Lower leg skin (tissue), 4 donors: ENCODE measurements around the gene KRTAP6-3. TPM values are rescaled to one million over a fixed set of nuclear protein-coding genes. Genes with fewer than 3 reads are reported as not detected.

ENCODE experiments used
- DNase-seq, 2 donors: peaks; one replicate each; pipeline ENCODE4 v3.0.0-alpha.2; 2019; ENCODE audit warnings: low spot score in 2 of 2
- H3K4me3 ChIP-seq: fragments of 200-600 bp; sonication (generic); 2 replicates; pipeline ENCODE4 v1.5.1; 2017; ENCODE audit warnings: mild to moderate bottlenecking, low read depth; ENCODE audit not compliant: poor library complexity, severe bottlenecking
- POLR2A ChIP-seq, 2 donors: fragments of 450-650 bp; IDR thresholded peaks; one replicate each; pipeline ENCODE4 v1.6.1; 2016 to 2017; ENCODE audit warnings: antibody characterized with exemption in 2 of 2, mild to moderate bottlenecking in 1 of 2, moderate library complexity in 1 of 2
- WGBS, 2 donors: methylation state at CpG; one replicate each; pipeline ENCODE4 v1.1.5; 2018; 5-methylcytosine and 5-hydroxymethylcytosine counted together
- intact Hi-C: fragments of 100-400 bp; cut with DNase I; formaldehyde crosslinking; loops from one replicate; pipeline ENCODE4 v1.15.0; 2023; ENCODE audit warnings: low total_unique reads
- total RNA-seq, 4 donors: library from RNA; depleted of rRNA; stranded (reverse); fragments of >200 nt; gene quantifications; one replicate each; pipeline ENCODE4 v1.1.0, GENCODE V29; 2016
- TF ChIP-seq, protein P1 (sequence below), 3 donors: fragments of 450-650 bp; IDR thresholded peaks; one replicate each; pipeline ENCODE4 v1.5.1; 2016; ENCODE audit warnings: antibody characterized with exemption in 3 of 3, mild to moderate bottlenecking in 3 of 3, moderate library complexity in 2 of 3

KRTAP6-3 gene
- total RNA-seq, 4 donors from 2014 or later = not detected

DNA sequence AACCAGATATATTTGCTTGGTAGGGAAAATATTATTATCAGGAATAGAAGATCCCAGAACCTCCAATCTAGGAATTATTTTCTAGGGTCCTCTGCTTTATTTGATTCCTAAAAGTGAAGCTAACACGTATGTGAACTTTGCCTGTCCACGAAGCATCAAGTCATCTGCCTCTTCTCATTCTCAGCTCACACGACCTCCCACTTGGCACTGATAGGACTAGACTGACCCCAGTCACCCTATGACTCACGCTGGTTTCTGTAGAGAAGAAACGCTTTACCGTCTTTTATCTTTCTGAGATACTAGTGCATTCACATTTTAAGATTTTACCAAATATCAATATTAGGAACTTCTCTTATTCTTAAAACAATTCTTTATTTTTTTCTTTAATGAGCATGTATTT, 29.2 kb upstream of the KRTAP6-3 start:
- 65 to 82% methylated on average over 6 of the region's 6 CpGs for WGBS, 2 donors
- DNase-seq = no peak
- no peak overlapping the region for H3K4me3 ChIP-seq
- TF ChIP-seq, protein P1, sequence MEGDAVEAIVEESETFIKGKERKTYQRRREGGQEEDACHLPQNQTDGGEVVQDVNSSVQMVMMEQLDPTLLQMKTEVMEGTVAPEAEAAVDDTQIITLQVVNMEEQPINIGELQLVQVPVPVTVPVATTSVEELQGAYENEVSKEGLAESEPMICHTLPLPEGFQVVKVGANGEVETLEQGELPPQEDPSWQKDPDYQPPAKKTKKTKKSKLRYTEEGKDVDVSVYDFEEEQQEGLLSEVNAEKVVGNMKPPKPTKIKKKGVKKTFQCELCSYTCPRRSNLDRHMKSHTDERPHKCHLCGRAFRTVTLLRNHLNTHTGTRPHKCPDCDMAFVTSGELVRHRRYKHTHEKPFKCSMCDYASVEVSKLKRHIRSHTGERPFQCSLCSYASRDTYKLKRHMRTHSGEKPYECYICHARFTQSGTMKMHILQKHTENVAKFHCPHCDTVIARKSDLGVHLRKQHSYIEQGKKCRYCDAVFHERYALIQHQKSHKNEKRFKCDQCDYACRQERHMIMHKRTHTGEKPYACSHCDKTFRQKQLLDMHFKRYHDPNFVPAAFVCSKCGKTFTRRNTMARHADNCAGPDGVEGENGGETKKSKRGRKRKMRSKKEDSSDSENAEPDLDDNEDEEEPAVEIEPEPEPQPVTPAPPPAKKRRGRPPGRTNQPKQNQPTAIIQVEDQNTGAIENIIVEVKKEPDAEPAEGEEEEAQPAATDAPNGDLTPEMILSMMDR (IDR thresholded peaks at IDR 0.05) = no peak
- no peak for TF ChIP-seq POLR2A (IDR thresholded peaks at IDR 0.05)
- intact Hi-C loops = no loop called here

DNA sequence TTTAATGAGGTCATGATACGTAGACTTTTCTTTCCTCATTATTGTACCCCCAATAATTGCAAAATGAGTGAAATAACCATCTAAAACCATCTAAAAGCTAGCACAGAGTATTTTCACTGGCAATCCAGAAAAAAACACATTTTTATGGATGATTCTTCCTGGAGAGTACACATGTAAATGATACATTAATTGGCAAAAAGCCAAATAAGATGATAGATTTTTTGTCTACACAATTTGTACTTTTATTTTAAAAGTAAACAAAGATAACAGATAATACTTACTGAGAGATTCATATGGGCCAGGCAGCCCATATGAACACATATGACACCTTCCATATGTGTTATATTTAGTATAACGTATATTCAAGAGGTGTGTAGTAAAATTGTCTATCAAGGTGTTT, 28.6 kb upstream of the KRTAP6-3 start:
- DNase-seq = no peak
- WGBS, 2 donors = 89 to 92% methylated on average over 2 of the region's 2 CpGs
- TF ChIP-seq, protein P1 (IDR thresholded peaks at IDR 0.05) = no peak
- no peak for TF ChIP-seq POLR2A (IDR thresholded peaks at IDR 0.05)
- intact Hi-C loops = no loop called here
- no peak overlapping the region for H3K4me3 ChIP-seq

DNA sequence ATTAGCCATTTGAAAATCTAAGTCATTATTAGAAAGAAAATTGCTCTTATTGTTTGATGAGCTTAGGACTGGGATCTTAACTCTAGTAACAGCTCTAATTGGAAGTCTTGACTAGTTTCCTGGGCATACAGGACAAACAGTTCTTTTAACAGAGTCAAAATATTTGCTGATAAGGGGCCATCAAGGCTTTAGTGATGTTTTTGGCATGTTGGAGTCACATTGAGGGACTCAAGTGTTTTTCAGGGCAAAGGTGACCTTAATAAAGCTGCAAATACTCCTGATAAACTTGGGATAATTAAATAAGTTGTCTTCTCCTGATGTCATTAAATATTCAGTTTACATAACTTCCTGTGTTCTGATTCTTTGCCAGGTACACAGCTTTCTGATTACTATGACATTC, 24.6 kb upstream of the KRTAP6-3 start:
- H3K4me3 ChIP-seq = no peak overlapping the region
- TF ChIP-seq, protein P1 (IDR thresholded peaks at IDR 0.05) = no peak
- no peak for TF ChIP-seq POLR2A (IDR thresholded peaks at IDR 0.05)
- intact Hi-C loops = no loop called here

DNA sequence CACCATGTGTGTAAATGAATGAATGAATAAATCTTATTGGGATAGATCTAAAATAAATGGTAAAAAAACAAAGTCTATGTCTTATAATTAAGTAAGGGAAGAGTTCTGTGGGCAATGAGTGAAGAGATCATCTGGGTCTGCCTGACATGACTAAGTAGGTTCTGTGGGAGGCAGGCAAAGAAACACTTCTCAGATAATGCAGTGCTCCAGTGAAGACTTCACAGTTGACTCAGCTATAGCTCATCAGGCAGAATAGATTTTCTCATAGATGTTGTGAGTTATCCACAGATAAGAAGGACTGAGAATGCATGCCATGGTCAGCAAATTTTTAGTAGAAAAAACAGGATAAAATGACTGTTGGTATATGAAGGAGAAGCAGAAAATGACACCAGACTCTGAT, 14.5 kb upstream of the KRTAP6-3 start:
- no peak overlapping the region for H3K4me3 ChIP-seq
- intact Hi-C loops = no loop called here
- no peak for DNase-seq
- no peak for TF ChIP-seq POLR2A (IDR thresholded peaks at IDR 0.05)
- TF ChIP-seq, protein P1 (IDR thresholded peaks at IDR 0.05) = no peak

More for the DNA sequence above, 24.6 kb upstream of the KRTAP6-3 start:
- DNase-seq = no peak

DNA sequence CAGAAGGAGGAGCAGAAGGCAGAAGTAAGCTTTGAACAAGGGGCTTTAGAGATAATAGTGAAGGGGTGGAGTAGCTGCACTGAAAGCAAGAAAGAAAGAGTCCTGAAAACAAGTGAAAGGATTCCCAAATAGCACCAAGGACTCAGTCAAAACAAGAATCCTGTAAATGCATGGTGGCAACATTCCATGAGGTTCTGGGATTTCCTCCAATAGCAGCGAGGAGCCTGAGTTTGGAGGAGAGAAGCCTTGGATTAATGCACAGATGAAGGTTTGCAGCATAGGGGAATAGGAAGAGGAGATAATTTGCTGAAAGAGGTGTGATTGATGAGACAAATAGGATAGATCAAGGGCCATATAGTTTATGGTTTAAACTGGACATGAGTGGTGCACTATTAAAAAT, 12.9 kb upstream of the KRTAP6-3 start:
- TF ChIP-seq, protein P1 (IDR thresholded peaks at IDR 0.05) = no peak
- TF ChIP-seq POLR2A (IDR thresholded peaks at IDR 0.05) = no peak
- no peak overlapping the region for H3K4me3 ChIP-seq
- WGBS, 2 donors = 36 to 38% methylated on average over 1 of the region's 1 CpG
- DNase-seq = no peak
- intact Hi-C loops = no loop called here

DNA sequence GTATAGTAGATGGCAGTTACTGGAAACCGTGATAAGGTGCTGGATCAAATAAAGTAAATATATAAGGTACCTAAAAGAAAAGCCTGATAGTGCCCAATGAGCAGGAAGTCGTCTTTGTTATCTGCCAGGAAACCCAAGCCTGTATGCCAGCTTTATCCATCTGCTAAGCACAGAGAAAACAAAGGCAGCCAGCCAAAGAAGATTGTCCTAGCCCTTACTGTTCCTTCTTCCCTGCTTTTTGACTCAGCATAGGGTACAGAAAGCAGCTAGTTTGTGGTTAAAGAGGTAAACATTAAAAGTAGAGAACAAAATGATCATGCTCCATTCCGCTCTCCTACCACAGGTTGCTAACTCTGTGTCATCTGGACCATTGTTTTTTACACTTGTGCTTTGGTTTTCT, 12.1 kb upstream of the KRTAP6-3 start:
- no peak for DNase-seq
- 71 to 73% methylated on average over 3 of the region's 3 CpGs for WGBS, 2 donors
- TF ChIP-seq POLR2A (IDR thresholded peaks at IDR 0.05) = no peak
- TF ChIP-seq, protein P1 (IDR thresholded peaks at IDR 0.05) = no peak
- H3K4me3 ChIP-seq = no peak overlapping the region
- intact Hi-C loops = no loop called here
